Measurements from ENCODE around the gene MMP24.
"Not testable (repeated sequence)": the region's sequence is repeated elsewhere in the genome, so short reads cannot be mapped to it uniquely, and the experiment has no call there.

The MMP24 gene

GRCh38 chr20:35223941-35224340, 2.5 kb upstream of the MMP24 start:
- DNase-seq = no peak

- no peak for DNase-seq
These were observed 2.0 kb upstream of the MMP24 start for GRCh38 chr20:35224536-35224935.

DNA sequence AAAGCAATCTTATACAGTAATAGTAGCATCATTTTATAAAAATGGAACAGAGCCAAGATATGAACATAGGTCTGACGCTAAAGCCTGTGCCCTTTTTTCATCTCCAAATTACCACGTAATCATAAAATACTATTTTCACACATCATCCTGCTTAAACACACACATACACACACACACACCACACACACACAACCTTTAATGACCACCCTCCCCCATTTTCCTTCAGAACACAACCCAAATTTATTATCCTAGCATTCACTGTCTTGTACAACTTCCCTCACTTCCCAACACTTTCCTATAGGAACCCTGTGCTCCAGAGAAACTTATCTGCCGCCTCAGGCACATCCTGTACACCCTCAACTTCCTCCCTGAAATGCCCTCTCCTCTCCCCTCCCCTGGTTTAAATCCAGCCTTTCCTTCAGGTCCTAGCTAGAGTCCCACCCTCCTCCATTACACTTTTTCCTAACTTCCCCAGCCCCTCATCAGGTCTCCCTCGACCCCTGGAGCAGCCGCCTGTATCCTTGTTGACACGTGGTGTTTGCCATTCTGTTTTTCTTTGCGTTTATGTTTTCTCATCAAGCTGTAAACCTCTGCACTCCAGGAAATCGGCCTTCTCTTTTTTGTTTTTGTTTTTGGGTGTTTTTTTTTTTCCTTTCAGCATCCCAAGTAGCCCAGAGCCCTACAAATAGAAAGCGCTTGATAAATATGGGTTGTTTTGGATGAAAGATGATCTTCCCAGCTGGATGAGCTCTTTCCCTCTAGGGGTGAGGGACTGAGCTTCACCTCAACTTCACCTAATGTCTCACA, 968 bp upstream of the MMP24 start:
- peak; percentile 40 for DNase-seq

GRCh38 chr20:35226884-35227681, 593 bp downstream of the MMP24 start:
- DNase-seq = peak; percentile 59

DNA sequence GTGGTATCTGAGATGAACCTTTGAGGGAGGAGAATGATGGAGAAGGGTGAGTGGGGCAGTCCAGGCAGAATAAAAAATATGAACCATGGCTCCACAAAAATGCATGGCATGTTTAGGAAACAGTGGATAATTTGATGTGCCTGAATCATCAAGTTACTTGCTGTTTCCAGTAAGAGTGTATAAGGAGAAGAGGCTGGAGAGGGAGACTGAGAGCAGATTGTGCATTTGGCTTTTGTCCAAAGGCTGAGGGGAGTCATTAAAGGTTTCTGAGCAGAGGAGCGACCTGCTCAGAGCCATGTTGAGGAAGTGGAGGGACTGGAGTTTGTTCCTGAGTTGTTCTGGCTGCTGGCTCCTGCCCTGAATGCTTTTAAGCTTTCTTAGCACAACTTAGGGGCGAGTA, 6.1 kb downstream of the MMP24 start:
- DNase-seq = peak; percentile 92

- no peak for DNase-seq
These were observed 9.4 kb downstream of the MMP24 start for GRCh38 chr20:35235881-35236280.

DNA sequence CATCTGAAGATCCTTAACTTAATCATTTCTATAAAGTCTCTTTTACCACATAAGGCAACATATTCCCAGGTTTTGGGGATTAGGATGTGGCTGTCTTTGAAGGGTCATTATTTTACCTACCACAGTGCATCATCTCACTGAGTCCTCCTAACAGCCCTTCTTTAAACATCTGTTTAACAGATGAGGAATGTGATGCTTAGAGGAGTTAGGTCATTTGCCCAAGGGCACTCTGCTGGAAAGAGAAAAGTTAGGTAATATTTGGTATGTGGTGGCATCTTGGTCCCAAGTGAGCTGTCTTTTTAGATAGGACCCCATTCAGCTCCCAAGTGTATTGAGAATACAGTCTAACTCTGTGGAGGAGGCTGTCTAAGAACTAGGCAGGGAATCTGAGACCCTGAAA, 11.0 kb downstream of the MMP24 start:
- DNase-seq = no peak

DNA sequence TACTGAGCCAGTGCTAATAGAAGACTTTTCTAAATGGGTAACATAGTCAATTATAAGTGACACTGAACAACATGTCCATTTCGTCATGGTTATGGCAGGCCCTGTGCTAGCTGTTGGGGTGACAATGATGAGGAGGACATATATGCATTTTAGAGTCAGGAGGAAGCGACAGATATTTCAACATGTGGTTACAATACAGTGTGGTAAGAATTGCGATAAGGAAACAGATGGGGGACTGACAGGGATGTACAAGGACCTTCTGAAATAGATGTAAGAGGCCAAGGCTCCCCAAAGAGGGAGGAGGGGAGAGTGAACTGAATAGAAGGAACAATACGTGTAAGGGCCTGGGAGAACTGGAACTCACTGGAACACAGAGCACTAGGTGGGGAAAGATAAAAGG, 11.7 kb downstream of the MMP24 start:
- DNase-seq = no peak

DNA sequence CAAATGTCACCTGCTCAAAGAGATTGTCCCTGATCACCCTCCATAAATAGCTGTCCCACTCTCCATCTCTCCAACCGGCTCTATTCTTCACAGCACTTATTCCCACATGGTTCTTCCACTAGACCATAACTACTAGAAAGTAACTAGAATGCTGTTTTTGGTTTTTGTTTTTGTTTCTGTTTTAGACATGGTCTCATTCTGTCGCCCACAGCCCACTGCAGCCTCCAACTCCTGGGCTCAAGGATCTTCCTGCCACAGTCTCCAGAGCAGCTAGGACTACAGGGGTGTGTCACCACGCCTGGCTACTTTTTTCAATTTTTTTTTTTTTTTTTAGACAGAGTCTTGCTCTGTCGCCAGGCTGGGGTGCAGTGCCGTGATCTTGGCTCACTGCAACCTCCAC, 12.2 kb downstream of the MMP24 start:
- DNase-seq = no peak

DNA sequence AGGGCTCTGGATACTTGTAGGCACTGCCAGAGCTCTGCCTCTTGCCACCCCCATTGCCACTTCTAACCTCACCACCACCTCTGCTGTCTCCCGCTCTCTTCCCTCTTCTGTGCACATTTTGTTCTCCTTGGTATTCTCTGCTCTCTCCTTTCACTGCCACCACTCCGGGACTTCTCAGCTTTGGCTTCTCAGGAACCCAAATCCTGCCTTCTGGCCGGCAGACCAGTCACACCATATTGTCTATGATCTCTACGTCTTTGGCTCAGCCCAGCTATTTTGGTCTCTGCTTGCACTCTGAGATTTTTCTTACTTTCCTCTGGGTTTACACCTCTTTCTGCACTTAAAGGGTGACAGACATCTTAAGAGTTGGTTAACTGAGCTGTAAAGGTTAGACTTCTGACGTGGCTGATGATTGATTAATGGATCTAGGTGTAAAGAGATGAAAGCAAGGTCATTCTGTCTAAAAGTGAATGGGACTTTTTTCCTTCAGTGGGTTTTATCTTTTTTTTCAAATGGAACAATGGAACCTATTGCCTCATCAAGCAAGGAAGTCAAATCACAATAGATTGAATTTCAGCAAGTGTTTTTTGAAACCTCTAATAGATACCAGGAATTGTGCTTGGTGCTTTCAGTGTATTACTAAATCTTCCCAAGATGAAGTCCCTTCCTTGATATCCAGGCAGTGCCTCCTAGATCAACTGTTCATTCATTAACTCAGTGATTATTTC, 13.8 kb downstream of the MMP24 start:
- no peak for DNase-seq

- no peak for DNase-seq
These were observed 14.4 kb downstream of the MMP24 start for GRCh38 chr20:35240811-35241293.

DNA sequence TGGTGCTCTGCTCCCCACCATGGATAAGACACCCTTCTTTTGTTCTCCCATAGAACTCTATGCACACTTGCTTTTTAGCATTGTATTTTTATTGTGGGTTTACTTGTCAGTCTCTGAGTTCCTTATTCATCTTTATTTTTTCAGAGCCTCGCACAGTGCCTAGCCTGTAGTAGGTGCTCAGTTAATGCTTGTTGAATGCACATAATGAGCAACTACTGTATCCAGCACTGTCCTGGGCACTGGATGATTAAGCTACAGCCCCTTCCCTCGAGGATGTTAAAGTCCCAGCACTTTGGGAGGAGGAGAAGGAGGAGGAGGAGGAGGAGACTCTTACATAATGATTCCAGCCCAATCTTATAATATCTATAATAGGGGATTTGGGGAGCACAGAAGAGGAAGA, 16.8 kb downstream of the MMP24 start:
- no peak for DNase-seq

DNA sequence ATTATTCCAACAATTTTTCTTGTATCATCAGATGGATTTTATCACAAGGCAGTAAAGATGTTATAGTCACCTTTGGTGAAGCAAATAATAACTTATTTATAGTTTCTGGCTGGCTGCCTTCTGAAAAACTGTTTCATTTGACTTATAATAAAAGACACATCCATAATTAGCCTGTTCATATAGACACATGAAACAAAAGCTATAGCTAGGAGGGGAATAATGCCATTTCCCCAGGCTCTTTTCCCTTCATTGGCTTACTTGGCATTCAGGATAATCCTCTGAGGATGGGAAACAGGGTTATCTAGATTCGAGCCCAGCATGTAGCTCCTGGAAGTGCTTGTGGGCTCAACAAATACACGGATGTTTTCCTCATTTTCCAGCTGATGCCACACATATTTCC, 17.5 kb downstream of the MMP24 start:
- DNase-seq = no peak

- DNase-seq = no peak
These were observed 20.2 kb downstream of the MMP24 start for GRCh38 chr20:35246723-35247122.

DNA sequence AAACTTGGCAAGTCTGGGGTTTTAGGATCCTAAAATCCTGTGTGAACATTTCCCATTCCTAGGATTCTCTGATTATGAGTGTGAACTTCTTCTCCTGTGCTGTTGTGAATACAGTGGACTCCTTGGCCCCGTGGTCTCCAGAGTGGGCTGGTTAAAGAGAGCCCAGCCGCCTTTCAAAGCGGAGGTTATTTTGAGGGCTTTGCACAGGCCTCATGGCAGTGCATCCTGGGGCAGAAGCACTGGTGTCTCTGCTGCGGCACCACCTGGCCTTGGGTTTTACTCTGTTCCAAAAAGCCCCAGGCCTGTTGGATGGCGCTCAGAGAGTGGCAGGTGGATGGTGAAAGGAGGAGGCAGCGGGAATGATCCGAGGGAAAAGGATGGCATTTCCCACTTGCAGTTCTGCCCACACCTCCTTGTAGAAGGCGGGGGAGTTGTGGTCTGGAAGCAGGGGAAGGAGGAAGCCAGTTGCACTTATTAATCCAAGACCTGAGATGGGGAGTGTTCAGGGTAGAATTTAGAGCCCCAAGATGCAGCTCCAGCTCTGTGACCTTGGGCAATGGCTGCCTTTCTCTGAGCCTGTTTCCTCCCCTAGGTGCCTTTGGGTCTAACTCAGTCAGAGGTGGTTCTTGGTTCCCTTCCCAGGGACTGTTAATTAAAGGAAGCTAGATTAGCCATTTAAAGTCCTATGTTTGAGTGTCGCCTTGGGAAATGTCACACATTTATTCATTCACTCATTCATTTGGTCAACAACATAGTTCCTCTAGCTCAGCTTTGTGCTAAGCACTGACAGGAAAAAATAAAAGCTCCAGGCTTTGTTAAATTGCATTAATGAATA, 22.4 kb downstream of the MMP24 start:
- peak; percentile 11 for DNase-seq

DNA sequence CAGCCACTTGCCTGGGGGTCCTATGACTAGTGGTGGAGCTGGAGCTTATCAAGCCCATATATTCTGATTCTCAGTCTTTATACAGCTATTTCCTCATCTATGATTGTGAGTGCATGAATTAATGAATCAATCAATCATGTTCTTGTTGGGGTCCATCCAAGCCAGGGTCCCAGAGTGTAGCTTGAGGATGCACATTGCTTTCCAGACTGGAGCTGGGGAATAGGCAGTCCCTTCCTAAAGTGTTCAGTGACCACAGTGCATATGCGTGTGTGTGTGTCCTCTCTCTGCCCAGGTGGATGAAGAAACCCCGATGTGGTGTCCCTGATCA, 25.1 kb downstream of the MMP24 start:
- no peak for DNase-seq

- DNase-seq = no peak
These were observed 25.6 kb downstream of the MMP24 start for GRCh38 chr20:35252037-35252461.

- not testable (repeated sequence) for DNase-seq
These were observed 26.1 kb downstream of the MMP24 start for GRCh38 chr20:35252598-35252997.

GRCh38 chr20:35253010-35253409, 26.5 kb downstream of the MMP24 start:
- DNase-seq = no peak

DNA sequence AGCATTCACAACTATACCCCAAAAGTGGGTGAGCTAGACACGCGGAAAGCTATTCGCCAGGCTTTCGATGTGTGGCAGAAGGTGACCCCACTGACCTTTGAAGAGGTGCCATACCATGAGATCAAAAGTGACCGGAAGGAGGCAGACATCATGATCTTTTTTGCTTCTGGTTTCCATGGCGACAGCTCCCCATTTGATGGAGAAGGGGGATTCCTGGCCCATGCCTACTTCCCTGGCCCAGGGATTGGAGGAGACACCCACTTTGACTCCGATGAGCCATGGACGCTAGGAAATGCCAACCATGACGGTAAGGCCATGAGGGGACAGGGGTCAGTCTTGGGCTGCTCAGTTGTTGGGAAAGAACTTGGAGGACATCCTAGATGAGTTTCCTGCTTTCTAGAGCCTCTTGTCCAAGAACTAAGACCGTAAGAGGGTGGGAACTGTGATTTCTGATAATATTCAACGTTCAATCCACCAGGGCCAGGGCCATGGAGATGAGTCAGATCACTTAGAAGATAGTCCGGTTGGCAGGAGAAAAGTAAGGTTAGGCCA, 28.0 kb downstream of the MMP24 start:
- DNase-seq = no peak

DNA sequence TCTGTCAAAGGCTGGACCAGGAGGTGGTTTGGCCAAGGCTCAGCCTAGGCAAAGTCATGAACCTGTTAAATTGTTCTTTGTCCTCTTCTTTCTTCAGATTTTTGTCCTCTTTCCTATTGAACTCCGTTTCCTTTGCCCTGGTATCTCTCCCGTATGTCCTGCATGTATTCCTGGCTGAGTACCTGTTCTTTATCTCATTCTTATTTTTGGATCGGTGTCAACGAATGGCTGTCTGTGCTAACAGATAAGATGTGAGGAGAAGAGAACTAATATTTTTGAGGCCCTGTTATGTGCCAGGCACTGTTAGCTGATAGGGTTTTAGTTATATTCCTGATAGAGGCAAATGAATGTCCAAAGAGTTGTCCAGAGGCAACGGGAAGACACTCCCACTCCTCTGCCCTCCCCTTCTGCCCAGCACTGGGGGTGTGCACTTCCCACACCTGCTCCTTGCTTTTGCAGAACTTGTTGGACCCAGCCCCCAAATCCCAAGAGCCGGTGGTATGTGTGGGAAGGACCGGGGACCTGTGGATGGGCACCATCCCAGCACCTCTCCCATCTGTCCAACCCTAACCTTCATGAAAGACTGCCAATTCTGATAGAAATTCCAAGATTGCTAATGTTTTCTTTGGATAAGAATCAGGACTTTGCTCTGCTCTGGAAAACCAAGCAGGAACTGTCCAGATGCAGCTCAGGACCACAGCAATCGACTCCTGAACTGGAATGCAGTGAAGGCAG, 30.9 kb downstream of the MMP24 start:
- no peak for DNase-seq

GRCh38 chr20:35260426-35260825, 33.9 kb downstream of the MMP24 start:
- DNase-seq = no peak
